K562 (cell line): ENCODE results near the gene CABLES1. TPM values are rescaled to one million over a fixed set of nuclear protein-coding genes. Genes with fewer than 3 reads are reported as not detected.

Source experiments
- ATAC-seq: fragments of 200-7000 bp; cut with Tn5 transposase; 3 replicates; pipeline ENCODE4 v1.9.1; 2020; ENCODE audit warnings: moderate library complexity
- BruUV-seq: library from RNA; stranded (reverse); fragments of 400-500 nt; replicated peaks from 2 replicates; lab custom pipeline; 2021; lab: Mats Ljungman, UMichigan
- CTCF ChIA-PET: fragments of 300-600 bp; formaldehyde crosslinking; extraction: SDS; loops from one replicate; lab custom pipeline; 2021; ENCODE audit warnings: low intra/inter-chr PET ratio; lab: Yijun Ruan, JAX
- POLR2A ChIA-PET: fragments of 300-600, 350-650 bp; sonication (Branson Sonifier 250); formaldehyde crosslinking; extraction: SDS; loops from one replicate; lab custom pipeline; 2021; ENCODE audit warnings: antibody characterized with exemption, inconsistent platforms; lab: Yijun Ruan, JAX
- DNase-seq, 4 experiments: peaks; one replicate each; pipeline versions ENCODE4 v3.0.0 to v3.0.0-alpha.2; 2011 to 2018; ENCODE audit warnings: low spot score in 3 of 4, mixed read lengths in 3 of 4; ENCODE audit errors: extremely low read depth in 1 of 4
- FAIRE-seq: peaks from 2 replicates; lab custom pipeline; 2011; peaks lifted over from hg19 to GRCh38; lab: Jason Lieb, UNC
- H2AFZ ChIP-seq: 2 replicates; pipeline ENCODE4 v1.6.0; 2011; ENCODE audit warnings: low read depth, low read length, control low read depth, inconsistent platforms
- H3K27ac ChIP-seq: fragments of 200-600 bp; 3 replicates; pipeline ENCODE4 v1.8.0; 2011; ENCODE audit warnings: low read depth, mild to moderate bottlenecking, control low read depth, inconsistent platforms, low read length, moderate library complexity, mixed read lengths; ENCODE audit errors: extremely low read depth
- H3K27me3 ChIP-seq, 2 experiments: fragments of 300-600 bp in 1 of 2; 2 replicates in 1 of 2; 3 replicates in 1 of 2; pipeline versions ENCODE4 v1.6.0 to v1.8.0; 2011; ENCODE audit warnings: inconsistent platforms in 2 of 2, low read length in 2 of 2, mild to moderate bottlenecking in 1 of 2, mixed read lengths in 1 of 2, moderate library complexity in 1 of 2; ENCODE audit not compliant: control insufficient read depth in 2 of 2, insufficient read depth in 2 of 2
- H3K36me3 ChIP-seq: fragments of 300-600 bp; 3 replicates; pipeline ENCODE4 v1.8.0; 2011; ENCODE audit warnings: mild to moderate bottlenecking, low read length, inconsistent platforms; ENCODE audit not compliant: control insufficient read depth, insufficient read depth
- H3K4me1 ChIP-seq, 2 experiments: fragments of 200-600 bp in 1 of 2; replicated peaks in 1 of 2; 2 replicates in 1 of 2; 3 replicates in 1 of 2; pipeline versions ENCODE4 v1.5.1 to v1.8.0; 2011; ENCODE audit warnings: inconsistent platforms in 2 of 2, low read length in 2 of 2, mild to moderate bottlenecking in 1 of 2, mixed read lengths in 1 of 2, moderate library complexity in 1 of 2; ENCODE audit not compliant: control insufficient read depth in 2 of 2, insufficient read depth in 2 of 2
- H3K4me2 ChIP-seq: 2 replicates; pipeline ENCODE4 v1.6.1; 2011; ENCODE audit warnings: low read length, control low read depth, inconsistent platforms, mixed read lengths; ENCODE audit not compliant: insufficient read depth
- H3K4me3 ChIP-seq: fragments of 200-600 bp; sonication (generic), shearing (Covaris generic); 2 replicates; pipeline ENCODE4 v1.5.1; 2016; ENCODE audit warnings: control low read depth, inconsistent platforms
- H3K79me2 ChIP-seq: fragments of 200-600 bp; 3 replicates; pipeline ENCODE4 v1.8.0; 2011; ENCODE audit warnings: low read length, inconsistent platforms; ENCODE audit not compliant: control insufficient read depth, insufficient read depth
- H3K9ac ChIP-seq, 2 experiments: 2 replicates each; pipeline versions ENCODE4 v1.6.0 to v1.6.1; 2011; ENCODE audit warnings: low read depth in 2 of 2, low read length in 2 of 2, control low read depth in 1 of 2, inconsistent platforms in 1 of 2, mild to moderate bottlenecking in 1 of 2, mixed read lengths in 1 of 2; ENCODE audit not compliant: insufficient read depth in 1 of 2
- H3K9me1 ChIP-seq: one replicate; pipeline ENCODE4 v1.6.0; 2011; ENCODE audit warnings: inconsistent platforms, mild to moderate bottlenecking, low read length, moderate library complexity; ENCODE audit not compliant: control insufficient read depth, insufficient read depth
- H3K9me3 ChIP-seq: replicated peaks from 2 replicates; pipeline ENCODE4 v1.5.1; 2011; ENCODE audit warnings: low read depth, low read length, inconsistent platforms; ENCODE audit not compliant: control insufficient read depth, insufficient read depth
- H4K20me1 ChIP-seq: replicated peaks from 2 replicates; pipeline ENCODE4 v1.6.1; 2011; ENCODE audit warnings: low read length, inconsistent platforms, mixed read lengths; ENCODE audit not compliant: control insufficient read depth, insufficient read depth
- WGBS: fragments of 100-300 bp; shearing (Covaris generic); methylation state at CpG from one replicate; pipeline ENCODE4 v1.1.6; 2016; ENCODE audit warnings: low coverage, mixed read lengths; ENCODE audit not compliant: insufficient coverage; ENCODE audit errors: missing lambda C conversion rate; 5-methylcytosine and 5-hydroxymethylcytosine counted together
- in situ Hi-C: fragments of 300-500 bp; cut with MboI; formaldehyde crosslinking; loops from 4 replicates; pipeline ENCODE4 v1.15.0; 2018; ENCODE audit warnings: inconsistent platforms, mixed read lengths
- intact Hi-C: fragments of 100-400 bp; cut with micrococcal nuclease; formaldehyde crosslinking; loops from 2 replicates; pipeline ENCODE4 v1.14.2; 2022
- polyA plus RNA-seq, 8 experiments: library from polyadenylated mRNA; depleted of rRNA in 4 of 8; stranded (reverse) in 5 of 8; unstranded in 3 of 8; fragments of >200 nt; fragmentation: Nextera tagmentation in 2 of 8; fragmentation: Illumina TruSeq in 1 of 8; extraction: Ambion mirVana in 2 of 8; extraction: Trizol in 1 of 8; gene quantifications; 2 replicates each; pipeline versions ENCODE4 v1.2.1 to v1.2.3, GENCODE V29; 2011 to 2014; ENCODE audit warnings: inconsistent platforms in 1 of 8, missing spikeins in 1 of 8
- total RNA-seq, 7 experiments: library from RNA; depleted of rRNA in 6 of 7; stranded (reverse); fragments of >200 nt in 6 of 7; fragmentation: Illumina TruSeq in 2 of 7; extraction: Trizol in 2 of 7; gene quantifications; 2 replicates each; pipeline versions ENCODE4 v1.2.1 to v1.2.3, GENCODE V29; 2011 to 2021; ENCODE audit warnings: low replicate concordance in 1 of 7
- TF ChIP-seq, protein P1 (sequence below): fragments of 450-650 bp; IDR thresholded peaks from 2 replicates; pipeline ENCODE4 v1.6.1; 2016
- TF ChIP-seq, protein P2 (sequence below): sonication (generic); formaldehyde crosslinking; IDR thresholded peaks from 2 replicates; pipeline ENCODE4 v1.8.1; 2023; ENCODE audit warnings: mild to moderate bottlenecking, missing genetic modification reagents

CABLES1 gene
- total and polyA plus RNA-seq, 9 of the 15 experiments (the other 6 are each of a cell fraction or from before 2014, with no cell fraction given), result 0.04 to 0.10 (median 0.06) TPM; not detected in 3

GRCh38 chr18:23189099-23189498, 53.8 kb downstream of the CABLES1 start:
- TF ChIP-seq, protein P1, sequence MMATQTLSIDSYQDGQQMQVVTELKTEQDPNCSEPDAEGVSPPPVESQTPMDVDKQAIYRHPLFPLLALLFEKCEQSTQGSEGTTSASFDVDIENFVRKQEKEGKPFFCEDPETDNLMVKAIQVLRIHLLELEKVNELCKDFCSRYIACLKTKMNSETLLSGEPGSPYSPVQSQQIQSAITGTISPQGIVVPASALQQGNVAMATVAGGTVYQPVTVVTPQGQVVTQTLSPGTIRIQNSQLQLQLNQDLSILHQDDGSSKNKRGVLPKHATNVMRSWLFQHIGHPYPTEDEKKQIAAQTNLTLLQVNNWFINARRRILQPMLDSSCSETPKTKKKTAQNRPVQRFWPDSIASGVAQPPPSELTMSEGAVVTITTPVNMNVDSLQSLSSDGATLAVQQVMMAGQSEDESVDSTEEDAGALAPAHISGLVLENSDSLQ, result 0 out of 2 replicates have a peak, but pooled peaks have one; percentile 8
- TF ChIP-seq, protein P2, sequence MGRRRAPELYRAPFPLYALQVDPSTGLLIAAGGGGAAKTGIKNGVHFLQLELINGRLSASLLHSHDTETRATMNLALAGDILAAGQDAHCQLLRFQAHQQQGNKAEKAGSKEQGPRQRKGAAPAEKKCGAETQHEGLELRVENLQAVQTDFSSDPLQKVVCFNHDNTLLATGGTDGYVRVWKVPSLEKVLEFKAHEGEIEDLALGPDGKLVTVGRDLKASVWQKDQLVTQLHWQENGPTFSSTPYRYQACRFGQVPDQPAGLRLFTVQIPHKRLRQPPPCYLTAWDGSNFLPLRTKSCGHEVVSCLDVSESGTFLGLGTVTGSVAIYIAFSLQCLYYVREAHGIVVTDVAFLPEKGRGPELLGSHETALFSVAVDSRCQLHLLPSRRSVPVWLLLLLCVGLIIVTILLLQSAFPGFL, result no peak
- H4K20me1 ChIP-seq, result peaks cover 3% of the 10 kb centered on the region; the same call in 1 of the 2 replicates
- in situ Hi-C loops, result no loop called here
- H2AFZ ChIP-seq, result no peak overlapping the region
- ATAC-seq (peak; percentile 41), FAIRE-seq (no peak), DNase-seq (no peak)
- CTCF ChIA-PET, result no interaction called here
- no peak overlapping the region for H3K27ac ChIP-seq
- no peak overlapping the region for H3K9ac ChIP-seq
- no peak overlapping the region for H3K4me2 ChIP-seq
- POLR2A ChIA-PET, result interaction anchor here (0.6 to 0.7 kb wide), 3 partner anchors 9 to 178 kb away, joined by 3 read pairs; no protein-coding TSS in a partner anchor
- no peaks in the 10 kb centered on the region for H3K9me1 ChIP-seq
- no peaks in the 10 kb centered on the region for H3K4me1 ChIP-seq
- H3K79me2 ChIP-seq, result no peaks in the 10 kb centered on the region
- no peaks in the 10 kb centered on the region for H3K9me3 ChIP-seq
- 2% methylated on average over 7 of the region's 7 CpGs for WGBS
- H3K27me3 ChIP-seq, result peaks cover 43 to 54% of the 10 kb centered on the region in 2 experiments
- BruUV-seq, result no TSS peak
- H3K36me3 ChIP-seq, result no peaks in the 10 kb centered on the region
- no peak overlapping the region for H3K4me3 ChIP-seq
- intact Hi-C loops, result no loop called here
